Testis (tissue), 3 donors: ENCODE measurements around the gene CORIN. TPM values are rescaled to one million over a fixed set of nuclear protein-coding genes. Genes with fewer than 3 reads are reported as not detected.

ENCODE experiments used
- DNase-seq: peaks from one replicate; pipeline ENCODE4 v3.0.0-alpha.2; 2019
- H3K27ac ChIP-seq, 2 donors: fragments of 200-600 bp; sonication (generic); one replicate each; pipeline ENCODE4 v1.5.1; 2019
- H3K27me3 ChIP-seq: fragments of 200-600 bp; sonication (generic); one replicate; pipeline ENCODE4 v1.5.1; 2019
- H3K36me3 ChIP-seq: fragments of 200-600 bp; sonication (generic); one replicate; pipeline ENCODE4 v1.5.1; 2017; ENCODE audit warnings: low read depth; ENCODE audit errors: missing control alignments
- H3K4me1 ChIP-seq: fragments of 200-600 bp; sonication (generic); one replicate; pipeline ENCODE4 v1.5.1; 2019
- H3K4me3 ChIP-seq, 2 donors: fragments of 200-600 bp; sonication (generic); one replicate each; pipeline ENCODE4 v1.5.1; 2017 to 2019
- H3K9me3 ChIP-seq: fragments of 200-600 bp; sonication (generic); one replicate; pipeline ENCODE4 v1.5.1; 2017
- POLR2A ChIP-seq: fragments of 450-650 bp; IDR thresholded peaks from one replicate; pipeline ENCODE4 v1.6.1; 2017; ENCODE audit warnings: antibody characterized with exemption, mild to moderate bottlenecking, moderate library complexity
- WGBS, 2 donors: methylation state at CpG; one replicate each; pipeline ENCODE4 v1.1.5; 2018; 5-methylcytosine and 5-hydroxymethylcytosine counted together
- intact Hi-C: fragments of 100-400 bp; cut with DNase I; formaldehyde crosslinking; loops from one replicate; pipeline ENCODE4 v1.15.1; 2023; ENCODE audit warnings: low total_unique reads
- polyA plus RNA-seq: library from polyadenylated mRNA; stranded (reverse); fragments of 350-450 nt; fragmentation: Illumina TruSeq; extraction: RNeasy Lipid Tissue Mini Kit (QIAGEN cat#74804); gene quantifications from one replicate; pipeline ENCODE4 v1.2.3, GENCODE V29; 2014; ENCODE audit warnings: low read depth, low replicate concordance; ENCODE audit not compliant: insufficient read depth
- total RNA-seq, 2 donors: library from RNA; depleted of rRNA; stranded (reverse); fragments of >200 nt; gene quantifications; one replicate each; pipeline ENCODE4 v1.2.3, GENCODE V29; 2016
- TF ChIP-seq, protein P1 (sequence below), 3 experiments: fragments of 450-650 bp in 2 of 3; fragments of 200-600 bp in 1 of 3; sonication (generic) in 1 of 3; IDR thresholded peaks; one replicate each; pipeline ENCODE4 v1.5.1; 2016 to 2019; ENCODE audit warnings: antibody characterized with exemption in 3 of 3, mild to moderate bottlenecking in 2 of 3, moderate library complexity in 1 of 3

The CORIN gene
- total and polyA plus RNA-seq, 3 donors from 2014 or later, result 4.6 to 6.1 (median 4.7) TPM

DNA sequence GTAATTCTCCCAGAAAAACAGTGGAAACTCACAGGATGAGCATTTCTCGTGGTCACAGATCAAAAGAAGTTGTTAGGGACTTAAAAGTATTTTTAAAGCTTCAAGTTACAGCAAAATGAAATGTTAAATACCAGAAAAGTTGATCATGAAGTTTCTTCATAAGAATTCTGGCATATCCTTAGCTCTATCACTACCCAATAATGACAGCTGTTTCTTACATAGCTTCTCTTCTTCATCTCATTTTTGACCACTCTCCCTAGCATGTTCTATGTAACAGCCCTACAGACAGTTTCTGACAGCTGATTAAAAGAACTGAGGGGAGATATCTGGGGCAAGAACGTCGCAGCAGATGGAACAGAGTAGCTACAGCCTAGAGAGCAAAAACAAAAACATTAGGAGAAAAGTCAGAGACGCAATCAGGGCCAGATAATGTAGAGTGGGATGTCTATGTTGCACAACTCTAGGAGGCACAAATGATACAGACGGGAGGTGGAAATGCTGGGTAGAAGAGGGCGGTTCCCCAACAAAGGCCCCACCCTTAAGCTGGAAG, 108.7 kb downstream of the CORIN start:
- TF ChIP-seq, protein P1, sequence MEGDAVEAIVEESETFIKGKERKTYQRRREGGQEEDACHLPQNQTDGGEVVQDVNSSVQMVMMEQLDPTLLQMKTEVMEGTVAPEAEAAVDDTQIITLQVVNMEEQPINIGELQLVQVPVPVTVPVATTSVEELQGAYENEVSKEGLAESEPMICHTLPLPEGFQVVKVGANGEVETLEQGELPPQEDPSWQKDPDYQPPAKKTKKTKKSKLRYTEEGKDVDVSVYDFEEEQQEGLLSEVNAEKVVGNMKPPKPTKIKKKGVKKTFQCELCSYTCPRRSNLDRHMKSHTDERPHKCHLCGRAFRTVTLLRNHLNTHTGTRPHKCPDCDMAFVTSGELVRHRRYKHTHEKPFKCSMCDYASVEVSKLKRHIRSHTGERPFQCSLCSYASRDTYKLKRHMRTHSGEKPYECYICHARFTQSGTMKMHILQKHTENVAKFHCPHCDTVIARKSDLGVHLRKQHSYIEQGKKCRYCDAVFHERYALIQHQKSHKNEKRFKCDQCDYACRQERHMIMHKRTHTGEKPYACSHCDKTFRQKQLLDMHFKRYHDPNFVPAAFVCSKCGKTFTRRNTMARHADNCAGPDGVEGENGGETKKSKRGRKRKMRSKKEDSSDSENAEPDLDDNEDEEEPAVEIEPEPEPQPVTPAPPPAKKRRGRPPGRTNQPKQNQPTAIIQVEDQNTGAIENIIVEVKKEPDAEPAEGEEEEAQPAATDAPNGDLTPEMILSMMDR (IDR thresholded peaks at IDR 0.05), result no peak
- no peak for TF ChIP-seq POLR2A
- no peaks in the 10 kb centered on the region for H3K36me3 ChIP-seq
- DNase-seq, result no peak
- no peaks in the 10 kb centered on the region for H3K4me1 ChIP-seq
- no peak overlapping the region for H3K4me3 ChIP-seq
- no peak overlapping the region for H3K27ac ChIP-seq
- intact Hi-C loops, result no loop called here
- H3K9me3 ChIP-seq, result no peaks in the 10 kb centered on the region
- 68 to 86% methylated on average over 6 of the region's 6 CpGs for WGBS, 2 donors
- no peaks in the 10 kb centered on the region for H3K27me3 ChIP-seq

- Histone ChIP-seq H3K4me3 (no peak overlapping the region), H3K27me3 (no peaks in the 10 kb centered on the region), H3K4me1 (no peaks in the 10 kb centered on the region), H3K27ac (no peak overlapping the region), H3K9me3 (no peaks in the 10 kb centered on the region), H3K36me3 (no peaks in the 10 kb centered on the region)
- intact Hi-C loops, result no loop called here
- no peak for TF ChIP-seq POLR2A
- TF ChIP-seq, protein P1 (IDR thresholded peaks at IDR 0.05), result no peak
- DNase-seq, result no peak
- 88 to 89% methylated on average over 5 of the region's 5 CpGs for WGBS, 2 donors
These were observed 115.8 kb downstream of the CORIN start for GRCh38 chr4:47721892-47722575.

DNA sequence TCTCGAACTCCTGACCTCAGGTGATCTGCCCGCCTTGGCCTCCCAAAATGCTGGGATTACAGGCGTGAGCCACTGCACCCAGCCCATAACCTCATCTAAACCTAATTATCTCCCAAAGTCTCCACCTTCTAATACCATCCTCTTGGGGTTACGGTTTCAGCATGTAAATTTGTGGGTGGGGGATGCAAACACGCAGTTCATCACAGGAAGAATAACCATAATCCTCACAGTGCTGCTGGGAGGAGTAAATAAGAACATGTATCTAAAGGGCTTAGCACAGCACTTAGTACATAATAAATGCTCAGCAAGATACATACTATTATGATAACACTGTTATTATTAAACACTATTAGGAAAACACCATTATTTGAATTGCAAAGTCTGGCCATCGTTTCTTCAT, 116.4 kb downstream of the CORIN start:
- intact Hi-C loops, result no loop called here
- Histone ChIP-seq H3K27ac (no peak overlapping the region), H3K36me3 (no peaks in the 10 kb centered on the region), H3K4me1 (no peaks in the 10 kb centered on the region), H3K4me3 (no peak overlapping the region), H3K27me3 (no peaks in the 10 kb centered on the region), H3K9me3 (no peaks in the 10 kb centered on the region)
- DNase-seq, result no peak
- TF ChIP-seq, protein P1 (IDR thresholded peaks at IDR 0.05), result no peak
- WGBS, 2 donors, result 91 to 94% methylated on average over 6 of the region's 6 CpGs

GRCh38 chr4:47720787-47721186, 117.1 kb downstream of the CORIN start:
- no peaks in the 10 kb centered on the region for H3K36me3 ChIP-seq
- intact Hi-C loops, result no loop called here
- H3K4me1 ChIP-seq, result no peaks in the 10 kb centered on the region
- H3K9me3 ChIP-seq, result no peaks in the 10 kb centered on the region
- H3K27me3 ChIP-seq, result no peaks in the 10 kb centered on the region
- WGBS, 2 donors, result 90 to 97% methylated on average over 2 of the region's 2 CpGs
- H3K4me3 ChIP-seq, result no peak overlapping the region
- no peak for DNase-seq
- no peak overlapping the region for H3K27ac ChIP-seq
- TF ChIP-seq, protein P1 (IDR thresholded peaks at IDR 0.05), result no peak
- no peak for TF ChIP-seq POLR2A

- WGBS, 2 donors, result 79 to 85% methylated on average over 4 of the region's 4 CpGs
- no peak for DNase-seq
- Histone ChIP-seq H3K4me1 (no peaks in the 10 kb centered on the region), H3K9me3 (no peaks in the 10 kb centered on the region), H3K27me3 (no peaks in the 10 kb centered on the region), H3K36me3 (no peaks in the 10 kb centered on the region), H3K27ac (no peak overlapping the region), H3K4me3 (no peak overlapping the region)
- no peak for TF ChIP-seq POLR2A
- TF ChIP-seq, protein P1 (IDR thresholded peaks at IDR 0.05), result no peak
- intact Hi-C loops, result no loop called here
These were observed 118.3 kb downstream of the CORIN start for GRCh38 chr4:47719576-47719975.
